Esophagus muscularis mucosa (tissue), 4 donors: ENCODE results near the gene CLDN9. TPM values are rescaled to one million over a fixed set of nuclear protein-coding genes. Genes with fewer than 3 reads are reported as not detected.

Experiments
- DNase-seq: peaks from one replicate; pipeline ENCODE4 v3.0.0-alpha.2; 2017; ENCODE audit errors: extremely low spot score
- H3K27ac ChIP-seq, 4 donors: fragments of 200-600 bp; sonication (generic); replicated peaks in 1 of 4; 1 replicate in 3 of 4; 2 replicates in 1 of 4; pipeline ENCODE4 v1.5.1; 2016 to 2019; ENCODE audit warnings: mild to moderate bottlenecking in 1 of 4
- H3K27me3 ChIP-seq, 4 donors: fragments of 200-600 bp; sonication (generic); one replicate each; pipeline versions ENCODE4 v1.5.1 to v1.6.0; 2016 to 2019
- H3K36me3 ChIP-seq, 4 donors: fragments of 200-600 bp; sonication (generic); one replicate each; pipeline ENCODE4 v1.5.1; 2016 to 2019
- H3K4me1 ChIP-seq, 4 donors: fragments of 200-600 bp; sonication (generic); one replicate each; pipeline ENCODE4 v1.5.1; 2016 to 2019
- H3K4me3 ChIP-seq, 4 donors: fragments of 200-600 bp; sonication (generic); 1 replicate in 2 of 4; 2 replicates in 2 of 4; pipeline ENCODE4 v1.5.1; 2016 to 2019; ENCODE audit warnings: mild to moderate bottlenecking in 4 of 4, moderate library complexity in 1 of 4
- H3K9me3 ChIP-seq, 4 donors: fragments of 200-600 bp; sonication (generic); 1 replicate in 3 of 4; 2 replicates in 1 of 4; pipeline ENCODE4 v1.5.1; 2016 to 2019
- EP300 ChIP-seq: sonication (generic); formaldehyde crosslinking; IDR thresholded peaks from one replicate; pipeline ENCODE4 v1.6.1; 2017; ENCODE audit warnings: antibody characterized with exemption
- POLR2A ChIP-seq: fragments of 450-650 bp; IDR thresholded peaks from one replicate; pipeline ENCODE4 v1.6.1; 2017; ENCODE audit warnings: antibody characterized with exemption, moderate library complexity, mild to moderate bottlenecking, low read depth
- POLR2AphosphoS5 ChIP-seq, 2 donors: sonication (generic); formaldehyde crosslinking; IDR thresholded peaks; one replicate each; pipeline ENCODE4 v1.6.1; 2017; ENCODE audit warnings: antibody characterized with exemption in 2 of 2
- WGBS: methylation state at CpG from one replicate; pipeline ENCODE4 v1.1.5; 2018; 5-methylcytosine and 5-hydroxymethylcytosine counted together
- intact Hi-C: fragments of 100-400 bp; cut with DNase I; formaldehyde crosslinking; loops from one replicate; pipeline ENCODE4 v1.15.1; 2023
- total RNA-seq, 4 donors: library from RNA; depleted of rRNA; stranded (reverse); fragments of >200 nt; gene quantifications; one replicate each; pipeline versions ENCODE4 v1.1.0 to v1.2.1, GENCODE V29; 2016
- TF ChIP-seq, protein P1 (sequence below), 3 experiments: fragments of 200-600 bp in 2 of 3; fragments of 450-650 bp in 1 of 3; sonication (generic) in 2 of 3; IDR thresholded peaks; one replicate each; pipeline ENCODE4 v1.5.1; 2017 to 2019; ENCODE audit warnings: antibody characterized with exemption in 3 of 3, mild to moderate bottlenecking in 2 of 3, moderate library complexity in 1 of 3

CLDN9 gene
- total RNA-seq, 4 donors from 2014 or later = 0.17 to 0.42 (median 0.32) TPM; not detected in 1

DNA sequence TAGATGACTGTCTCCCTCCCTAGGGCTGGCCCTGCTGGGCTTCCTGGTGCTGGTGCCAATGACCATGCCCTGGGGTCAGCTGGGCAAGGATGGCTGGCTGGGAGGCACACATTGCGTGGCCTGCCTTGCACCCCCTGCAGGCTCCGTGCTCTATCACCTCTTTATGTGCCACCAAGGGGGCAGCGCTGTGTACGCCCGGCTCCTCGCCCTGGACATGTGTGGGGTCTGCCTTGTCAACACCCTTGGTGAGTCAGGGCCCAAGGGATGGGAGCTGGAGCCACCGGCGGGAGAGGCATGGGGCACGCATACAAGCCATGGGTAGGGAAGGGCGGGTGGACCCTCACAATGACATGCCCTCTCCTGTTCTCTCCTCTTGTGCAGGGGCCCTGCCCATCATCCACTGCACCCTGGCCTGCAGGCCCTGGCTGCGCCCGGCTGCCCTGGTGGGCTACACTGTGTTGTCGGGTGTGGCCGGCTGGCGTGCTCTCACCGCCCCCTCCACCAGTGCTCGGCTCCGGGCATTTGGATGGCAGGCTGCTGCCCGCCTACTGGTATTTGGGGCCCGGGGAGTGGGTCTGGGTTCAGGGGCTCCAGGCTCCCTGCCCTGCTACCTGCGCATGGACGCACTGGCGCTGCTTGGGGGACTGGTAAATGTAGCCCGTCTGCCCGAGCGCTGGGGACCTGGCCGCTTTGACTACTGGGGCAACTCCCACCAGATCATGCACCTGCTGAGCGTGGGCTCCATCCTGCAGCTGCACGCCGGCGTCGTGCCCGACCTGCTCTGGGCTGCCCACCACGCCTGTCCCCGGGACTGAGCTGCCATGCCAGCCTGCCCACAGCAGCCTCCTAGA is 41.4 kb upstream of the CLDN9 start:
- Histone ChIP-seq H3K9me3 (no peaks in the 10 kb centered on the region), H3K4me1 (peaks cover 29 to 42% (median 41%) of the 10 kb centered on the region in 4 donors), H3K27me3 (peaks cover 10 to 41% (median 19%) of the 10 kb centered on the region in 4 donors), H3K4me3 (no peak overlapping the region), H3K36me3 (no peaks in the 10 kb centered on the region), H3K27ac (no peak overlapping the region)
- TF ChIP-seq, protein P1, sequence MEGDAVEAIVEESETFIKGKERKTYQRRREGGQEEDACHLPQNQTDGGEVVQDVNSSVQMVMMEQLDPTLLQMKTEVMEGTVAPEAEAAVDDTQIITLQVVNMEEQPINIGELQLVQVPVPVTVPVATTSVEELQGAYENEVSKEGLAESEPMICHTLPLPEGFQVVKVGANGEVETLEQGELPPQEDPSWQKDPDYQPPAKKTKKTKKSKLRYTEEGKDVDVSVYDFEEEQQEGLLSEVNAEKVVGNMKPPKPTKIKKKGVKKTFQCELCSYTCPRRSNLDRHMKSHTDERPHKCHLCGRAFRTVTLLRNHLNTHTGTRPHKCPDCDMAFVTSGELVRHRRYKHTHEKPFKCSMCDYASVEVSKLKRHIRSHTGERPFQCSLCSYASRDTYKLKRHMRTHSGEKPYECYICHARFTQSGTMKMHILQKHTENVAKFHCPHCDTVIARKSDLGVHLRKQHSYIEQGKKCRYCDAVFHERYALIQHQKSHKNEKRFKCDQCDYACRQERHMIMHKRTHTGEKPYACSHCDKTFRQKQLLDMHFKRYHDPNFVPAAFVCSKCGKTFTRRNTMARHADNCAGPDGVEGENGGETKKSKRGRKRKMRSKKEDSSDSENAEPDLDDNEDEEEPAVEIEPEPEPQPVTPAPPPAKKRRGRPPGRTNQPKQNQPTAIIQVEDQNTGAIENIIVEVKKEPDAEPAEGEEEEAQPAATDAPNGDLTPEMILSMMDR (IDR thresholded peaks at IDR 0.05) = no peak
- no peak for TF ChIP-seq EP300
- no peak for TF ChIP-seq POLR2AphosphoS5 (IDR thresholded peaks at IDR 0.05)
- TF ChIP-seq POLR2A = no peak
- 92% methylated on average over 10 of the region's 35 CpGs for WGBS
- DNase-seq = no peak
- intact Hi-C loops = no loop called here

DNA sequence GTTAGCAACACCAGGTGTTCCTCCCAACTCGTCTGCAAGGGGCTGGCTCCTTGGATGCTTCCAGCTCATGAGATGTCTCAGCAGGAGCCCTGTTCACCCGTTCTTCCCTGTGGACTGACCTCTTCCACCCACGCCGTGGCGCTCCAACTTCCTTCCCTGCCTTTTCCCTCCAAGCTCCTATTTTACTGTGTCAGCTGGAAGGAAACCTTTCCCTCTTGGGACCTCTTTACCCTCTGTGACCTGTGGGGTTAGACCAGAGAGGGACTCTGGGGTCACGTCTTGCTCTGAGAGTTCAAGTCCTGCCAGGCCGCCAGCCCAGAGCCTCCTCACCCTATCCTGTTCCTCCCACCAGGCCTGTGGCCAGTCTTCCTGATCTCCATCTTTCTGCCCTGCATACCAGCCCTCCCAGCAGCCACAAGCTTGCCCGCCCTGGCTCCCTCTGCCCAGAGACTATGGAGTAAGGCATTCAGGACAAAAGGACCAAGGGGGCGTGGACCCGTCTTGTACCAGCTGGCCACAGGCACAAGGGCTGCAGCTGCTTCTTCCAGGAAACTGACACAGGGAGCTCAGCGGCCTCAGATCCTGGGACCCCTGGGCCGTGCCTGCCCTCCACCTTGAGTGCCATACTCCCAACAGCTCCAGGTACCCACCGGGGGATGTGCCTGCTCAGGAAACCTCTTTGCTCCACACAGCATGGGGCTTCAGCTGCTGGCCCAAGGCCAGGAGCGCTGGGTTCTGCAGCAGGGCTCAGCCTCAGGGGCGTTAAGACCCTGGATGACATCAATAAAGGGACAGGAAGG is 40.5 kb upstream of the CLDN9 start:
- intact Hi-C loops = no loop called here
- DNase-seq = no peak
- peaks cover 23 to 33% (median 33%) of the 10 kb centered on the region in 4 donors for H3K4me1 ChIP-seq
- peaks cover 7 to 41% (median 11%) of the 10 kb centered on the region in 4 donors for H3K27me3 ChIP-seq
- H3K4me3 ChIP-seq = no peak overlapping the region
- H3K27ac ChIP-seq = no peak overlapping the region
- no peaks in the 10 kb centered on the region for H3K9me3 ChIP-seq
- 77% methylated on average over 11 of the region's 15 CpGs for WGBS
- TF ChIP-seq POLR2A = no peak
- no peak for TF ChIP-seq POLR2AphosphoS5 (IDR thresholded peaks at IDR 0.05)
- H3K36me3 ChIP-seq = no peaks in the 10 kb centered on the region

DNA sequence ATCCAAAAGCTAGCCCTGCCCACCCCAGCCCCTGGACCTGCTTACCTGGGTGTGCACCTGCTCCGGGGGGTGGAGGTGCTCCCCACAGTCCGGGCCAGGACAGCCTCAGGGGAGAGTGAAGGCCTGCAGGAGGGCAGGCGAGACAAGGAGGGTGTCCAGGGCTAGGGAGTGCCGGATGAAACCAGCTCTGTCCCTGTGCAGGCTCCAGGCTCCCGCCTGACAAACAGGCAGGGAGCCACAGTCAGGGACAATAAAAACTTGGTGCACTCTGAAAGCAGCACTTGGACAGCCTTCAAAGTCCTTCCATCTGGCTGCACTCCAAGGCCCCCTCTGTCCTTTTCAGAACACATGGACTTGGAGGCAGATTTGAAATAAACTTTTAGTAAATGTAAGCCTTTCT is 39.6 kb upstream of the CLDN9 start:
- Histone ChIP-seq H3K27me3 (peaks cover 0 to 41% (median 2%) of the 10 kb centered on the region in 4 donors), H3K4me3 (no peak overlapping the region), H3K4me1 (peaks cover 18 to 24% (median 24%) of the 10 kb centered on the region in 4 donors), H3K27ac (no peak overlapping the region), H3K36me3 (no peaks in the 10 kb centered on the region), H3K9me3 (no peaks in the 10 kb centered on the region)
- intact Hi-C loops = no loop called here
- 81% methylated on average over 3 of the region's 5 CpGs for WGBS
- no peak for DNase-seq
- TF ChIP-seq, protein P1 (IDR thresholded peaks at IDR 0.05) = no peak
- TF ChIP-seq POLR2A = no peak
- no peak for TF ChIP-seq EP300
- no peak for TF ChIP-seq POLR2AphosphoS5 (IDR thresholded peaks at IDR 0.05)

DNA sequence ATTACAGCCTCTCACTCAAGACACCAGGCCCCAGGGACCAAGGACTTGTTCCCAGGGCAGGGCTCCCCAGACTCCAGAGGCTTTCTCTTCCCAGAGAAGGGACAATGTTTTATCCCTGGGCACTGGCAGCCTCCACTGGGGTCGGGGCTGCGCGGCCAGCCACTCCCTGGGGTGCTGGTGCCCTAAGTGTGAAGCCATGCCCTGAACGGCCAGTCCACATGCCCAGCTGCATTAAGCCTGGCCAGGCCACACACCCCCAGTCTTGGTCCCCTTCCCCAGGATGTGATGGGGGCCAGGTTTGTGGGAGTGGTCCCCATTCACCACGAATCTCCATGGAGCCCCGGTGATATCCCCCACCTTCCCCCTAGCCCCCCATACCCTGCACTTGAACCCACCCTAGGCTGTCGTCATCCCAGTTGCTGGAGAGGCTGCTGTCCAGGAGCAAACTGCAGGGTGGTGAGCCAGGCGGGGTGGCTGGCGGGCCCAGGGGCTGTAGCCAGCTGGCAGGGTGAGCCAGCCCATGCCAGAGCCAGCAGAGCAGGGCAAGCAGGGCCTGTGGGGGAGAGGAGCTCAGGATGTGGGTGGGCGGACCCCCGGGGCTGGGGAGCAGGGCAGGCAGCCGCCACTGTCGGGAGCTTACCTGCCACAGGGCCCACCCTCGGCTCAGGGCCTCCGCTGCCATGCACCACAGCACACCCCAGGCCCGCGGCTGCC is 39.0 kb upstream of the CLDN9 start:
- DNase-seq = no peak
- intact Hi-C loops = no loop called here
- TF ChIP-seq EP300 (no peak), POLR2AphosphoS5 (IDR thresholded peaks at IDR 0.05) (no peak), POLR2A (no peak)
- TF ChIP-seq, protein P1 (IDR thresholded peaks at IDR 0.05) = no peak

More for the DNA sequence above, 39.0 kb upstream of the CLDN9 start:
- Histone ChIP-seq H3K4me3 (no peak overlapping the region), H3K27ac (no peak overlapping the region), H3K36me3 (no peaks in the 10 kb centered on the region), H3K27me3 (peaks cover 0 to 40% (median 0%) of the 10 kb centered on the region in 4 donors), H3K9me3 (no peaks in the 10 kb centered on the region), H3K4me1 (peaks cover 11 to 18% (median 17%) of the 10 kb centered on the region in 4 donors)
- 83% methylated on average over 7 of the region's 17 CpGs for WGBS
